K562 (cell line): Measurements from ENCODE around the gene DNAJC6. TPM values are rescaled to one million over a fixed set of nuclear protein-coding genes. Genes with fewer than 3 reads are reported as not detected.
A peak's percentile ranks its signal among the peaks of the same experiment; 100 is the strongest.

Experiments
- COPS2 ChIP-seq: fragments of 450-650 bp; conservative IDR thresholded peaks from 2 replicates; pipeline ENCODE4 v1.6.1; 2016; ENCODE audit warnings: mild to moderate bottlenecking, moderate library complexity
- DNMT1 ChIP-seq: fragments of 450-650 bp; IDR thresholded peaks from 2 replicates; pipeline ENCODE4 v1.6.1; 2016; ENCODE audit warnings: antibody characterized with exemption, mild to moderate bottlenecking
- ESRRA ChIP-seq: fragments of 450-650 bp; IDR thresholded peaks from 2 replicates; pipeline ENCODE4 v1.6.1; 2014; ENCODE audit warnings: low read depth, mild to moderate bottlenecking, moderate library complexity, borderline replicate concordance
- HLTF ChIP-seq: fragments of 450-650 bp; IDR thresholded peaks from 2 replicates; pipeline ENCODE4 v1.6.1; 2016
- HNRNPLL ChIP-seq: fragments of 200-400 bp; formaldehyde crosslinking; IDR thresholded peaks from 2 replicates; pipeline ENCODE4 v1.6.1; 2017; ENCODE audit warnings: low read length, low read depth, mild to moderate bottlenecking; ENCODE audit not compliant: poor library complexity, severe bottlenecking
- JUN ChIP-seq, 2 experiments: sonication (generic) in 1 of 2; formaldehyde crosslinking in 1 of 2; IDR thresholded peaks; 2 replicates each; pipeline versions ENCODE4 v1.6.1 to v1.8.0; 2012 to 2022; ENCODE audit warnings: borderline replicate concordance in 2 of 2, mild to moderate bottlenecking in 2 of 2, improper control_type of control experiment in 1 of 2, low read depth in 1 of 2, low read length in 1 of 2, missing genetic modification reagents in 1 of 2
- KDM1A ChIP-seq, 2 experiments: fragments of 450-650 bp; IDR thresholded peaks; 2 replicates each; pipeline ENCODE4 v1.6.1; 2016; ENCODE audit warnings: mild to moderate bottlenecking in 2 of 2
- POLR3A ChIP-seq: IDR thresholded peaks from 2 replicates; pipeline ENCODE4 v1.6.1; 2011; ENCODE audit warnings: borderline replicate concordance, mild to moderate bottlenecking, moderate library complexity; ENCODE audit not compliant: insufficient read length, insufficient read depth; ENCODE audit errors: extremely low read depth
- PPARD ChIP-seq: fragments of 250-450 bp; sonication (Bioruptor Pico); IDR thresholded peaks from 2 replicates; pipeline ENCODE4 v1.8.0; 2022; ENCODE audit warnings: inconsistent platforms, mild to moderate bottlenecking, moderate library complexity
- RCOR1 ChIP-seq, 2 experiments: IDR thresholded peaks; 2 replicates each; pipeline ENCODE4 v1.6.1; 2012; ENCODE audit warnings: low read depth in 2 of 2, low read length in 2 of 2, borderline replicate concordance in 1 of 2, improper control_type of control experiment in 1 of 2
- SOX6 ChIP-seq: fragments of 450-650 bp; IDR thresholded peaks from 2 replicates; pipeline ENCODE4 v1.6.1; 2014; ENCODE audit warnings: mild to moderate bottlenecking
- ZKSCAN3 ChIP-seq: fragments of 250-450 bp; sonication (Bioruptor Pico); IDR thresholded peaks from 2 replicates; pipeline ENCODE4 v1.4.0; 2020
- ZNF143 ChIP-seq: sonication (generic); formaldehyde crosslinking; IDR thresholded peaks from 2 replicates; pipeline ENCODE4 v1.9.0; 2022; ENCODE audit warnings: mild to moderate bottlenecking, missing genetic modification reagents
- ZNF354B ChIP-seq: fragments of 250-450 bp; sonication (Bioruptor Pico); IDR thresholded peaks from 2 replicates; pipeline ENCODE4 v1.4.0; 2020
- ZNF57 ChIP-seq: fragments of 450-650 bp; formaldehyde crosslinking; IDR thresholded peaks from 2 replicates; pipeline ENCODE4 v1.4.0; 2020; ENCODE audit warnings: mild to moderate bottlenecking, moderate library complexity
- ZNF589 ChIP-seq: fragments of 200-800 bp; sonication (Bioruptor generic); IDR thresholded peaks from 2 replicates; pipeline ENCODE4 v1.6.1; 2016; ENCODE audit warnings: low read depth, missing genetic modification characterization, missing compliant biosample characterization
- ZNF75A ChIP-seq: fragments of 450-650 bp; formaldehyde crosslinking; IDR thresholded peaks from 2 replicates; pipeline ENCODE4 v1.4.0; 2020; ENCODE audit warnings: mild to moderate bottlenecking
- polyA plus RNA-seq, 8 experiments: library from polyadenylated mRNA; depleted of rRNA in 4 of 8; stranded (reverse) in 5 of 8; unstranded in 3 of 8; fragments of >200 nt; fragmentation: Nextera tagmentation in 2 of 8; fragmentation: Illumina TruSeq in 1 of 8; extraction: Ambion mirVana in 2 of 8; extraction: Trizol in 1 of 8; gene quantifications; 2 replicates each; pipeline versions ENCODE4 v1.2.1 to v1.2.3, GENCODE V29; 2011 to 2014; ENCODE audit warnings: inconsistent platforms in 1 of 8, missing spikeins in 1 of 8
- total RNA-seq, 7 experiments: library from RNA; depleted of rRNA in 6 of 7; stranded (reverse); fragments of >200 nt in 6 of 7; fragmentation: Illumina TruSeq in 2 of 7; extraction: Trizol in 2 of 7; gene quantifications; 2 replicates each; pipeline versions ENCODE4 v1.2.1 to v1.2.3, GENCODE V29; 2011 to 2021; ENCODE audit warnings: low replicate concordance in 1 of 7
- TF ChIP-seq, protein P1 (sequence below): fragments of 450-650 bp; conservative IDR thresholded peaks from 2 replicates; pipeline ENCODE4 v1.6.1; 2016; ENCODE audit warnings: missing genetic modification characterization, low read depth, mild to moderate bottlenecking, control low read depth, missing compliant biosample characterization
- TF ChIP-seq, protein P2 (sequence below): IDR thresholded peaks from 2 replicates; pipeline ENCODE4 v1.6.1; 2011; ENCODE audit not compliant: insufficient read length; ENCODE audit errors: extremely low read depth
- TF ChIP-seq, protein P3 (sequence below): fragments of 450-650 bp; IDR thresholded peaks from 2 replicates; pipeline ENCODE4 v1.6.1; 2016
- TF ChIP-seq, protein P4 (sequence below), 2 experiments: IDR thresholded peaks in 1 of 2; conservative IDR thresholded peaks in 1 of 2; 2 replicates each; pipeline ENCODE4 v1.6.1; 2016; ENCODE audit warnings: low read depth in 2 of 2, mild to moderate bottlenecking in 1 of 2, missing compliant biosample characterization in 1 of 2, missing genetic modification characterization in 1 of 2, moderate library complexity in 1 of 2

Gene DNAJC6
- total and polyA plus RNA-seq, 9 of the 15 experiments (the other 6 are each of a cell fraction or from before 2014, with no cell fraction given) = 6.7 to 78.7 (median 28.0) TPM

DNA sequence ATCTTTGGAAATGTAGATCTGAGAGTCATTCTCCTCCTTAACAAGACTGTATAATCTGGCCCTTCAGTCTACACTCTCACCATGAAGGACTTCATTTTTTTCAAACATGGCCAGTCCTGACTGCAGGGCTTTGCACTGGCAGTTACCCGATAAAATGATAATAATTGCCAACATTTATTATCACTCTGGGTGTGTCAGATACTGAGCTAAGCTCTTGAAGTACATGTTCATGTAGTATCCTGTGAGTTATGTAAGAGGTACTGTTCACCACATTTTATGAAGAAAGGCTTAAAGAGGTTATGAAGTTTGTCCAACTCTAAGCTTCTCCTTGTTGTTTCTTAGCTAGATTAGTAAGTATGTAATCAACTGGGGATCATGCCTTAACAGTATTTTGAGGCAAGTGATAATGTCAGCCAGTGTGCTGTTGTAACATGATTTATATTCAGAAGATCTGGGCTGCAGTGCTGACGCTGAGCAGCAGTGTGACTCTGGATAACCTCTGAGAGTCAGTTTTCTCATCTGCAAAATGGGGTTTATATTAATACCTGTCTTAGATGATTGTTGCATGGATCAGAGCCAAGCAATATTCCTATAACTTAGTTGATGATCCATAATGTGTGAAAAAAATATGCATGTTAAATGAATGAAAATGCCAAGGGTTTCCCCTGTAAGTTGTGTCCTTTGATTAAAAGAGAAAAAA lies 69.1 kb downstream of the DNAJC6 start (continued):
- TF ChIP-seq, protein P1, sequence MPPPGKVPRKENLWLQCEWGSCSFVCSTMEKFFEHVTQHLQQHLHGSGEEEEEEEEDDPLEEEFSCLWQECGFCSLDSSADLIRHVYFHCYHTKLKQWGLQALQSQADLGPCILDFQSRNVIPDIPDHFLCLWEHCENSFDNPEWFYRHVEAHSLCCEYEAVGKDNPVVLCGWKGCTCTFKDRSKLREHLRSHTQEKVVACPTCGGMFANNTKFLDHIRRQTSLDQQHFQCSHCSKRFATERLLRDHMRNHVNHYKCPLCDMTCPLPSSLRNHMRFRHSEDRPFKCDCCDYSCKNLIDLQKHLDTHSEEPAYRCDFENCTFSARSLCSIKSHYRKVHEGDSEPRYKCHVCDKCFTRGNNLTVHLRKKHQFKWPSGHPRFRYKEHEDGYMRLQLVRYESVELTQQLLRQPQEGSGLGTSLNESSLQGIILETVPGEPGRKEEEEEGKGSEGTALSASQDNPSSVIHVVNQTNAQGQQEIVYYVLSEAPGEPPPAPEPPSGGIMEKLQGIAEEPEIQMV (tag) = no peak
- TF ChIP-seq PPARD (CRISPR knock-in tag) (no peak), ZNF57 (no peak), DNMT1 (no peak), ZNF143 (CRISPR knock-in tag) (no peak), ZKSCAN3 (CRISPR knock-in tag) (no peak), RCOR1 (IDR thresholded peaks at IDR 0.05; ENCODE audit: borderline replicate concordance in 1 of 2, low read depth in 2 of 2, low read length in 2 of 2) (0 out of 4 replicates have a peak, but pooled peaks of 1 of the 2 experiments have one; percentile 20), SOX6 (no peak), COPS2 (no peak), POLR3A (no peak), ZNF354B (no peak), JUN (IDR thresholded peaks at IDR 0.05; ENCODE audit: borderline replicate concordance, low read depth, low read length) (no peak), JUN (CRISPR knock-in tag; IDR thresholded peaks at IDR 0.05; ENCODE audit: borderline replicate concordance) (no peak), ESRRA (peak; percentile 90), HLTF (no peak), ZNF589 (no peak), KDM1A (IDR thresholded peaks at IDR 0.05) (peak; percentile 20 to 57; a peak in 1 of 4 replicates), ZNF75A (CRISPR knock-in tag) (no peak), HNRNPLL (no peak)
- TF ChIP-seq, protein P2, sequence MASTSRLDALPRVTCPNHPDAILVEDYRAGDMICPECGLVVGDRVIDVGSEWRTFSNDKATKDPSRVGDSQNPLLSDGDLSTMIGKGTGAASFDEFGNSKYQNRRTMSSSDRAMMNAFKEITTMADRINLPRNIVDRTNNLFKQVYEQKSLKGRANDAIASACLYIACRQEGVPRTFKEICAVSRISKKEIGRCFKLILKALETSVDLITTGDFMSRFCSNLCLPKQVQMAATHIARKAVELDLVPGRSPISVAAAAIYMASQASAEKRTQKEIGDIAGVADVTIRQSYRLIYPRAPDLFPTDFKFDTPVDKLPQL = no peak
- TF ChIP-seq, protein P3, sequence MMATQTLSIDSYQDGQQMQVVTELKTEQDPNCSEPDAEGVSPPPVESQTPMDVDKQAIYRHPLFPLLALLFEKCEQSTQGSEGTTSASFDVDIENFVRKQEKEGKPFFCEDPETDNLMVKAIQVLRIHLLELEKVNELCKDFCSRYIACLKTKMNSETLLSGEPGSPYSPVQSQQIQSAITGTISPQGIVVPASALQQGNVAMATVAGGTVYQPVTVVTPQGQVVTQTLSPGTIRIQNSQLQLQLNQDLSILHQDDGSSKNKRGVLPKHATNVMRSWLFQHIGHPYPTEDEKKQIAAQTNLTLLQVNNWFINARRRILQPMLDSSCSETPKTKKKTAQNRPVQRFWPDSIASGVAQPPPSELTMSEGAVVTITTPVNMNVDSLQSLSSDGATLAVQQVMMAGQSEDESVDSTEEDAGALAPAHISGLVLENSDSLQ = peak; percentile 36
- TF ChIP-seq, protein P4, sequence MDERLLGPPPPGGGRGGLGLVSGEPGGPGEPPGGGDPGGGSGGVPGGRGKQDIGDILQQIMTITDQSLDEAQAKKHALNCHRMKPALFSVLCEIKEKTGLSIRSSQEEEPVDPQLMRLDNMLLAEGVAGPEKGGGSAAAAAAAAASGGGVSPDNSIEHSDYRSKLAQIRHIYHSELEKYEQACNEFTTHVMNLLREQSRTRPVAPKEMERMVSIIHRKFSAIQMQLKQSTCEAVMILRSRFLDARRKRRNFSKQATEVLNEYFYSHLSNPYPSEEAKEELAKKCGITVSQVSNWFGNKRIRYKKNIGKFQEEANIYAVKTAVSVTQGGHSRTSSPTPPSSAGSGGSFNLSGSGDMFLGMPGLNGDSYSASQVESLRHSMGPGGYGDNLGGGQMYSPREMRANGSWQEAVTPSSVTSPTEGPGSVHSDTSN (CRISPR knock-in tag; IDR thresholded peaks at IDR 0.05; ENCODE audit: low read depth) = no peak
- TF ChIP-seq, protein P4 (tag; conservative IDR thresholded peaks at IDR 0.05; ENCODE audit: low read depth) = peak; percentile 41
